DND-41 (cell line): ENCODE data around the gene DTWD2.

ENCODE experiments used
- ATAC-seq: fragments of 200-7000 bp; cut with Tn5 transposase; 3 replicates; pipeline ENCODE4 v1.9.1; 2021; ENCODE audit warnings: low read depth; ENCODE audit not compliant: insufficient read depth
- DNase-seq: peaks from one replicate; pipeline ENCODE4 v3.0.0-alpha.2; 2020
- H2AFZ ChIP-seq: 2 replicates; pipeline ENCODE4 v1.6.0; 2012; ENCODE audit warnings: low read depth, low read length
- H3K27ac ChIP-seq: 2 replicates; pipeline ENCODE4 v1.5.1; 2012; ENCODE audit warnings: low read length, inconsistent platforms
- H3K27me3 ChIP-seq: fragments of 200-600 bp; sonication (generic); 2 replicates; pipeline ENCODE4 v1.6.0; 2012; ENCODE audit warnings: low read length, mild to moderate bottlenecking, inconsistent platforms; ENCODE audit not compliant: insufficient read depth, poor library complexity
- H3K36me3 ChIP-seq: 2 replicates; pipeline ENCODE4 v1.5.1; 2012; ENCODE audit warnings: low read length, inconsistent platforms; ENCODE audit not compliant: insufficient read depth
- H3K4me1 ChIP-seq: 2 replicates; pipeline ENCODE4 v1.5.1; 2012; ENCODE audit warnings: mild to moderate bottlenecking, low read length; ENCODE audit not compliant: insufficient read depth
- H3K4me2 ChIP-seq: 2 replicates; pipeline ENCODE4 v1.6.0; 2012; ENCODE audit warnings: mild to moderate bottlenecking, moderate library complexity, low read length, inconsistent platforms; ENCODE audit not compliant: insufficient read depth
- H3K4me3 ChIP-seq, 2 experiments: fragments of 200-600 bp in 1 of 2; shearing (Covaris generic) in 1 of 2; 2 replicates each; pipeline ENCODE4 v1.5.1; 2012 to 2016; ENCODE audit warnings: inconsistent platforms in 2 of 2, low read length in 2 of 2, mild to moderate bottlenecking in 2 of 2, low read depth in 1 of 2, moderate library complexity in 1 of 2
- H3K79me2 ChIP-seq: 2 replicates; pipeline ENCODE4 v1.6.0; 2012; ENCODE audit warnings: low read length, inconsistent platforms; ENCODE audit not compliant: insufficient read depth
- H3K9ac ChIP-seq: 2 replicates; pipeline ENCODE4 v1.6.0; 2012; ENCODE audit warnings: low read depth, mild to moderate bottlenecking, inconsistent platforms, low read length, moderate library complexity
- H3K9me3 ChIP-seq: 2 replicates; pipeline ENCODE4 v1.5.1; 2012; ENCODE audit warnings: low read length, moderate library complexity, mild to moderate bottlenecking, inconsistent platforms; ENCODE audit not compliant: insufficient read depth, severe bottlenecking
- H4K20me1 ChIP-seq: 2 replicates; pipeline ENCODE4 v1.6.0; 2012; ENCODE audit warnings: low read length; ENCODE audit not compliant: insufficient read depth
- EZH2 ChIP-seq: IDR thresholded peaks from 3 replicates; pipeline ENCODE4 v1.6.1; 2012; ENCODE audit warnings: borderline replicate concordance, low read depth, mild to moderate bottlenecking, moderate library complexity, low read length, inconsistent platforms; ENCODE audit not compliant: severe bottlenecking
- TF ChIP-seq, protein P1 (sequence below): IDR thresholded peaks from 2 replicates; pipeline ENCODE4 v1.5.1; 2012; ENCODE audit warnings: borderline replicate concordance, low read length, moderate library complexity, mild to moderate bottlenecking; ENCODE audit not compliant: poor library complexity, severe bottlenecking; ENCODE audit errors: extremely low read depth

DTWD2 gene

DNA sequence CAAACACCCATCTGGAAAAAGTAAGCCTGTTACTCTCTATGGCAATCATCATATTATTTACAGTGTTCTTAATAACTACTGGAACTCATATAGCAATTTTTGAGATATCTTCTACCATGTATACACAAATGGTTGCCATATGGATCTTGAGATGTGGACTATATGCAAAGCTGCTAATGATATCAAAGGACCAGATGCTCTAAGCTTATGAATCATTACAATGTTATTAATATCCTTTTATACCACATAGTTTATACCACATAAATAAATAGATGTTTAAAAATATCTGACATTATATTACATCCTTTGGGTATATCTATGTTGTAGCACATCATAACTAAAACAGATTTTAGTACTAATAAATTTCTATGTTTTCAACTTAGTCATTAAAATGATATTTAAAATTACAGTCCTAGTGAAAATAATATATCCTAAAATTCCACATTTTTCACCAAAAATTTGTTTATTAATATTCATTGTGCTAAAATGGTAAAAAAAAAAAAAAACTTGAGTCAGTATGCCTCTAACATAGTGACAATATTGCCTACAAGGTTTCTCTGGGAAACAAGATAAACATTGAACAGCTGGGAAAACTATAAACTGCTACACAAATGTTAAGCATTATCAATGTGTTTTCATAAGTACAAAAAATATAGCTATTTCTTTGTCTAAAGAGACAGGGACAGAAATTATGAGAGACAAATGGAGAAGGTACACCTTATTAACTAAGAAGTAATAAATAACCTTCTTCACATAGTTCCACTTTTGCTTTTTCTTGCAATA is 85.5 kb downstream of the DTWD2 start:
- no peaks in the 10 kb centered on the region for H3K9me3 ChIP-seq
- no peak for ATAC-seq
- TF ChIP-seq EZH2: no peak
- TF ChIP-seq, protein P1, sequence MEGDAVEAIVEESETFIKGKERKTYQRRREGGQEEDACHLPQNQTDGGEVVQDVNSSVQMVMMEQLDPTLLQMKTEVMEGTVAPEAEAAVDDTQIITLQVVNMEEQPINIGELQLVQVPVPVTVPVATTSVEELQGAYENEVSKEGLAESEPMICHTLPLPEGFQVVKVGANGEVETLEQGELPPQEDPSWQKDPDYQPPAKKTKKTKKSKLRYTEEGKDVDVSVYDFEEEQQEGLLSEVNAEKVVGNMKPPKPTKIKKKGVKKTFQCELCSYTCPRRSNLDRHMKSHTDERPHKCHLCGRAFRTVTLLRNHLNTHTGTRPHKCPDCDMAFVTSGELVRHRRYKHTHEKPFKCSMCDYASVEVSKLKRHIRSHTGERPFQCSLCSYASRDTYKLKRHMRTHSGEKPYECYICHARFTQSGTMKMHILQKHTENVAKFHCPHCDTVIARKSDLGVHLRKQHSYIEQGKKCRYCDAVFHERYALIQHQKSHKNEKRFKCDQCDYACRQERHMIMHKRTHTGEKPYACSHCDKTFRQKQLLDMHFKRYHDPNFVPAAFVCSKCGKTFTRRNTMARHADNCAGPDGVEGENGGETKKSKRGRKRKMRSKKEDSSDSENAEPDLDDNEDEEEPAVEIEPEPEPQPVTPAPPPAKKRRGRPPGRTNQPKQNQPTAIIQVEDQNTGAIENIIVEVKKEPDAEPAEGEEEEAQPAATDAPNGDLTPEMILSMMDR: no peak

DNA sequence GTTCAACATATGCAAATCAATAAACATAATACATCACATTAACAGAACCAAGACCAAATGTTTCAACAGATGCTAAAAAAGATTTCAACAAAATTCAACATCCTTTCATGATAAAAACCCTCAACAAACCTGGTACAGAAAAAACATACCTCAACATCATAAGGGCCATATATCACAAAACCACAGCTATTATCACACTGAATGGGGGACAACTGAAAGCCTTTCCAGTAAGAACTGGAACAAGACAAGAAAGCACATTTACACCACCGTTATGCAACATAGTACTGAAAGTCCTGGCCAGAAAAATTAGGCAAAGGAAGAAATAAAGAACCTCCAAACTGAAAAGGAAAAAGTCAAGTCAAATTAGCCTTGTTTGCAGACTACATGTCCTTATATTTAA is 93.6 kb downstream of the DTWD2 start:
- Histone ChIP-seq H2AFZ (no peak overlapping the region), H4K20me1 (no peaks in the 10 kb centered on the region), H3K36me3 (no peaks in the 10 kb centered on the region), H3K4me1 (no peaks in the 10 kb centered on the region), H3K79me2 (no peaks in the 10 kb centered on the region), H3K27me3 (no peaks in the 10 kb centered on the region), H3K9me3 (no peaks in the 10 kb centered on the region), H3K27ac (no peak overlapping the region), H3K9ac (no peak overlapping the region), H3K4me2 (no peak overlapping the region), H3K4me3 (no peak overlapping the region)
- no peak for DNase-seq
- TF ChIP-seq, protein P1: no peak
- TF ChIP-seq EZH2: no peak
- no peak for ATAC-seq

More for the DNA sequence above, 85.5 kb downstream of the DTWD2 start:
- no peaks in the 10 kb centered on the region for H4K20me1 ChIP-seq
- no peak overlapping the region for H3K9ac ChIP-seq
- no peak for DNase-seq
- no peaks in the 10 kb centered on the region for H3K27me3 ChIP-seq
- H3K4me2 ChIP-seq: no peak overlapping the region
- H3K27ac ChIP-seq: no peak overlapping the region
- H3K79me2 ChIP-seq: no peaks in the 10 kb centered on the region
- no peak overlapping the region for H3K4me3 ChIP-seq
- H2AFZ ChIP-seq: no peak overlapping the region
- no peaks in the 10 kb centered on the region for H3K4me1 ChIP-seq
- no peaks in the 10 kb centered on the region for H3K36me3 ChIP-seq

DNA sequence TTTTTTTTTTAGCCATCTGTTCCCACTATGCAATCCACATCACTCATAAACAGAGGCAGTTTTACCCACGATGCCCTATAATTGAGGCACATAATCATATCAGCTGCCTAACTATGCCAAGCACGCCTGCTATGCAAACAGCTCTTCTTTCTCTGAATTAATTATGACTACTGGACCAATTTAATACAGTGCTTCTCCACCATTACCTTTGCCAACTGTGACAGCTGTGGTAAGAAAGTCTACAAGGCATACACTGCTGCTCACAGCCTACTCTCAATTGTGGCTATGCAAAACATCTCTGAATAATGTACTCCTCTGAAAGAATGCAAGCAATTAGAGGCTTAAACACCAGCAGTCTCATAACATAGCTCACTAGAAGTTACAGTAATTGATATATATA is 97.1 kb downstream of the DTWD2 start:
- ATAC-seq: no peak

More for the DNA sequence above, 97.1 kb downstream of the DTWD2 start:
- no peak overlapping the region for H3K9ac ChIP-seq
- no peaks in the 10 kb centered on the region for H3K79me2 ChIP-seq
- H3K4me1 ChIP-seq: no peaks in the 10 kb centered on the region
- H3K4me3 ChIP-seq: no peak overlapping the region
- H3K27ac ChIP-seq: no peak overlapping the region
- no peak overlapping the region for H2AFZ ChIP-seq
- TF ChIP-seq EZH2: no peak
- TF ChIP-seq, protein P1: no peak
- no peaks in the 10 kb centered on the region for H3K36me3 ChIP-seq
- no peaks in the 10 kb centered on the region for H3K9me3 ChIP-seq
- no peak for DNase-seq
- no peaks in the 10 kb centered on the region for H4K20me1 ChIP-seq
- no peak overlapping the region for H3K4me2 ChIP-seq
- no peaks in the 10 kb centered on the region for H3K27me3 ChIP-seq
